SH-SY5Y (cell line): ENCODE measurements around the gene OGN.

Experiments
- GATA2 ChIP-seq: IDR thresholded peaks from 2 replicates; pipeline ENCODE4 v1.6.1; 2011; ENCODE audit warnings: mild to moderate bottlenecking, low read depth, low read length
- GATA3 ChIP-seq: IDR thresholded peaks from 2 replicates; pipeline ENCODE4 v1.6.1; 2011; ENCODE audit warnings: low read depth, mild to moderate bottlenecking, low read length, moderate library complexity

- TF ChIP-seq GATA2 (peak; percentile 86), GATA3 (peak; percentile 83)
Measured at GRCh38 chr9:92341578-92341977, 62.8 kb downstream of the OGN start.
